Embryonic facial prominence (tissue), 1 donor: ENCODE data around the gene SURF1.
"Not testable (repeated sequence)": the region's sequence is repeated elsewhere in the genome, so short reads cannot be mapped to it uniquely, and the experiment has no call there.

Experiments
- DNase-seq: peaks from one replicate; pipeline ENCODE4 v3.0.0-alpha.2; 2016; ENCODE audit errors: extremely low spot score

Gene SURF1

GRCh38 chr9:133384736-133385321, 28.5 kb upstream of the SURF1 start:
- no peak for DNase-seq

GRCh38 chr9:133383438-133383837, 27.2 kb upstream of the SURF1 start:
- no peak for DNase-seq

- DNase-seq = no peak
Measured at GRCh38 chr9:133382507-133383141, 26.3 kb upstream of the SURF1 start.

GRCh38 chr9:133380734-133381133, 24.4 kb upstream of the SURF1 start:
- no peak for DNase-seq

GRCh38 chr9:133379153-133380086, 23.1 kb upstream of the SURF1 start:
- DNase-seq = no peak

GRCh38 chr9:133378408-133378962, 22.2 kb upstream of the SURF1 start:
- no peak for DNase-seq

- DNase-seq = no peak
Measured at GRCh38 chr9:133377721-133378216, 21.5 kb upstream of the SURF1 start.

- not testable (repeated sequence) for DNase-seq
Measured at GRCh38 chr9:133377280-133377679, 21.0 kb upstream of the SURF1 start.

- DNase-seq = peak; percentile 89
Measured at GRCh38 chr9:133375724-133376654, 19.7 kb upstream of the SURF1 start, which contains the start of the genes STKLD1 and SURF4. STKLD1 (plus strand) TSS chr9:133376366; CDS start chr9:133376474, 108 bp downstream. SURF4 (minus strand) TSS chr9:133376060; CDS start chr9:133375969, 91 bp downstream.

GRCh38 chr9:133375116-133375723, 18.9 kb upstream of the SURF1 start:
- no peak for DNase-seq

- DNase-seq = no peak
Measured at GRCh38 chr9:133374612-133375115, 18.4 kb upstream of the SURF1 start.

- DNase-seq = no peak
Measured at GRCh38 chr9:133372144-133372543, 15.9 kb upstream of the SURF1 start.

GRCh38 chr9:133371261-133371711, 15.0 kb upstream of the SURF1 start:
- DNase-seq = no peak

- no peak for DNase-seq
Measured at GRCh38 chr9:133370685-133371084, 14.4 kb upstream of the SURF1 start.

- DNase-seq = no peak
Measured at GRCh38 chr9:133369933-133370332, 13.6 kb upstream of the SURF1 start.

GRCh38 chr9:133369422-133369821, 13.1 kb upstream of the SURF1 start:
- no peak for DNase-seq

- DNase-seq = no peak
Measured at GRCh38 chr9:133368249-133368881, 12.1 kb upstream of the SURF1 start.

- no peak for DNase-seq
Measured at GRCh38 chr9:133367778-133368177, 11.5 kb upstream of the SURF1 start.

- DNase-seq = no peak
Measured at GRCh38 chr9:133367221-133367620, 10.9 kb upstream of the SURF1 start.

GRCh38 chr9:133366435-133366834, 10.1 kb upstream of the SURF1 start:
- DNase-seq = no peak
